ENCODE results near the gene ABCC11. TPM values are rescaled to one million over a fixed set of nuclear protein-coding genes. Genes with fewer than 3 reads are reported as not detected.
"Not testable (repeated sequence)": the region's sequence is repeated elsewhere in the genome, so short reads cannot be mapped to it uniquely, and the experiment has no call there.

The ABCC11 gene
- total RNA-seq, 1 donor from 2014 or later, result 0.41 TPM

DNA sequence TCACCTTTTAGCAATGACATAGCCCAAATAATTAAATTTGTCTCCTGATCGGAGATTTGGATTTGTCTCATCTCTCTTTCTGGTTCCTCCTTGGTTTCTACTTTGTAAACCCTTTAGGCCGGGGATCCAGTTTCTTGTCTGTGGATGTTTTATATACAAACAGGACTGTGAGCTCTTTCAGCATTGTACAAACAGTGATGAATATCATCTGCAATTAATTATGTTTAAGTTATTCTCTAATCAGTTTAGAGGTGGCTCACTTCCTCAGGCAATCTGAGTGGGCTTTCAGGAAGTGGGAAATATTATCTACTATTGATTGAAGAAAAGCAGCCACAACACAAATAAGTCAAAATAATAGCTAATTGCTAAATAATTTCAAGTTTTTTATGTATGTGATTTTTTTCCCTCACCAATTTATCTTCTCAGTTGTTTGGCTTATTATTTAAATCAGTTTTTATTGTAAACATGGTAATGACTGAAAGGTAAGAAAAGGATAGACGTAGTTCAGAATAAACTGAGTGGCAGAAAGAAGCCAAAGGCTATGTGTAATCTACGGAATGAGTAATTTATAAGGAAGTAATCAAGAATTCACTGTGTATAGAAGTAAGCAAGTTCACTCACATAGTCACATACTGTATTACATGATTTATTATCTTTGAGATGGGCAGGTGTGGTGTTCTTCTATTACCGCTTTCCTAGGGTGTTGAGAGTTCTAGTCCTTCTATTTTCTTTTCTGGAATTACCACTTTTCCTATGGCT, 3.4 kb upstream of the ABCC11 start:
- DNase-seq (ENCODE audit: low spot score in 2 of 2), result no peak
- no peak for FAIRE-seq

DNA sequence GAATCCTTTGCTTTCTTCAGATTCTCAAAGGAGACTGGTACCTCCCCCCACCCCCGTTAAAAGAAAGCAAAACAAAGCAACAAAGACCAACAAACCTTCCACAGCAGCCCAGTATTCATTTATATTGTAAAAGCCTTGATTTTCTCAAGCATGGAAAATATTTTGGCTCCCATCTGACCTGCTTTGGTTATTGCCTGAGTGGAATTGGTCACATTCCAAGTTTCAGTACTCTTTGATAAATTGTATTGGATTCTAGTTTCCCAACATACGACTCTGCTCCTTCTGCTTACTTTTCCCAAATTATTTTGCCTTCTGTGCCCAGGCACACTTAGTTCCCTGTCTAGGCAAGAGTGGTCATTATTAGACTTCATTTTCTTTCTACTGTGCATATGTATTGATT, 1.3 kb downstream of the ABCC11 start:
- no peak for FAIRE-seq
- no peak for DNase-seq (ENCODE audit: low spot score in 2 of 2)

DNA sequence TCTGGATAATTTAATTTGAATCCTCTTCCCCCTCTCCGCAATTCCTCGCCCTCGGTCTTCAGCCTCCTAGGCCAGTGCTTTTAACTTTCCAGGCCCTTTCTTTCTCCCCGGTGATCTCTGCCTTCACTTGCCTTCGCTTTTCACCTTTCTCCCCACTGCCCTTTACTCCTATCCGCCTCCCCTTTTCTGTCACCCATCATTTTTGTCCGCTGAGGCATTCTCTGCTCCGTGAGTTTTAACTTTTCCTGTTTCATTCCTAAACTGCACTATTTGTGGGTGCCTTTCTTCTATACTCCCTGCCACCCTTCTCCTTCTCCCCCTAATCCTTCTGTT, 2.5 kb downstream of the ABCC11 start:
- DNase-seq (ENCODE audit: low spot score in 2 of 2) (no peak), FAIRE-seq (no peak)

DNA sequence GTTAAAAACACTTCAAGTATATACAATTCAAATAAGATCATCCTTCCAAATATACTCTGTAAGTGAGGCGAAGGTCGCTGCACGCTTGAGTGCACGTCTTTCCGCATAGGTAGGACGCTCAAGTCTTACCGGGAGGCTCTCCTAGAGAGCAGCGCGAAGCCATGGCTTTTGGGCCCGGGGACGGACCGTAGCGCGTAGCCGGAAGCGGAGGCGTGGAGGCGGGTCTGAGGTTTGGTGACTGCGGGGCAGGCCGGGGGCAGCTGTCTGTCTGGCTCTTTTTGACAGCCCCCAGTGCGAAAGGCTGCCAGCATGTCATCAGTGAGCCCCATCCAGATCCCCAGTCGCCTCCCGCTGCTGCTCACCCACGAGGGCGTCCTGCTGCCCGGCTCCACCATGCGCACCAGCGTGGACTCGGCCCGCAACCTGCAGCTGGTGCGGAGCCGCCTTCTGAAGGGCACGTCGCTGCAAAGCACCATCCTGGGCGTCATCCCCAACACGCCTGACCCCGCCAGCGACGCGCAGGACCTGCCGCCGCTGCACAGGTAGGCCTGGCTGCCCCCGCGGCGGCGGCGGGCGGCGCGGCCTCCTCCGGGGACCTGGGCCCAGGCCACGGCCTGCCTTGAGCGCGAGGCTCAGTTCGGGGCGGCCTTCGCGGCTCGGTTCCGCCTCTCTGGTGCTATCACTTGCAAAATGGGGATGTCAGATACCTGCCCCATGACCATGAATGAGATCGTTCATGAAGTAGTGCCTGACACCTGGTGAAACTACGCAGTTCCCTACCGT, 3.1 kb downstream of the ABCC11 start, which contains the start of gene LONP2:
TSS of gene LONP2 (plus strand) at position 221 of the 783 bp plus-strand sequence. CDS start at position 310, 89 bp downstream.
- DNase-seq (ENCODE audit: low spot score in 2 of 2), result peak; percentile 86 to 89
- FAIRE-seq, result no peak

DNA sequence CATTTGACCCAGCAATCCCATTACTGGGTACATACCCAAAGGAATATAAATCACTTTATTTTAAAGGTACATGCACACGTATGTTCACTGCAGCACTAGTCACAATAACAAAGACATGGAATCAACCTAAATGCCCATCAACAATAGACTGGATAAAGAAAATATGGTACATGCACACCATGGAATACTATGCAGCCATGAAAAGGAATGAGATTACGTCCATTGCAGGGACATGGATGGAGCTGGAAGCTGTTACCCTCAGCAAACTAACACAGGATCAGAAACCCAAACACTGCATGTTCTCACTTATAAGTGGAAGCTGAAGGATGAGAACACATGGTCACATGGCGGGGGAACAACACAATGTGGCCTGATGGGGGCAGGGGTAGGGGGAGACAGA, 7.2 kb downstream of the ABCC11 start:
- not testable (repeated sequence) for DNase-seq (ENCODE audit: low spot score in 2 of 2); FAIRE-seq

DNA sequence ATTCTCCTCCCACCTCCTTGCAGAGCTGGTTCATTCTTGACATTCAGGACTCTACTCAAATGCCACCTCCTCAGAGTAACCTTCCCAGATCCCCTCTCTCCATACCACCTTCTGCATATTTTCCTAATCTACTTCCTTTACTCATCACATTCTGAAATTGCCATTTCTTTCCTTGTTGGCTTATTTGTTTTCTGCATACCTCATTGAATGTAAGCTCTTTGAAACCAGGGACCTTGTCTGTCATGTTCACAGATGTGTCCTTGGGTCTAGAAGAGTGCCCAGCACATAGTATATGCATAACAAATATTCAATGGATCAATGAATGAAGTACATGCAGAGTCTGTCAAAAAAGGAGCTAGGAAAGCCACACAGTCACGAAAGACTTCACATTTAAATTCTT, 11.1 kb downstream of the ABCC11 start:
- DNase-seq (ENCODE audit: low spot score in 2 of 2), result no peak
- FAIRE-seq, result no peak

DNA sequence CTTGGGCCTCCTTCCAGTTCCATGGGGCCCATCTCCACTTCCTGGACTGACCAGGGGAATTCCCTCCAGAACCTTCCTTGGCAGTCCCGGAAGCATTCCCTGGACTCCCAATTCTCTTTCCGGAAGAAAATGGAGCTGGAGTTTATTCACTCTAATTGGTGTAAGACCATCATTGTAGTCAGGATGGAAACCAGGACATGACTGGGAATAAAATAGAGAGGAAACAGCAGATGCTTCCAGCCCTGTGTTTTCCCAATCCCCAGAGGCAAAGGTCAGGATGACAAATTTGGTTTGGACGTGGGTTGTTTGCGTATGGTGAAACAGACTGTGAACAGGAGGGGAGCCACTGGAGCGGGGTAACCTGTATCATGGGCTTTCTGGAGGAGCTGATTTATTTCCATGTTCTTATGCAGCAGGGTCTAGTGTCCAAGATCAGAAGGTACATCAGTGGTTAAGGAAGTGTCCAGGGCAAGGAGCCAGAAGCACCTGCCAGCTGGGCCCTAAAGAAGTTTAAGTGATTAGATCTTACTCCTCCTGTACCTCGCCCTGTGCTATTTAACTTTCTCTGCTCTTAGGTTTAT, 11.7 kb downstream of the ABCC11 start:
- no peak for DNase-seq (ENCODE audit: low spot score in 2 of 2)
- no peak for FAIRE-seq

DNA sequence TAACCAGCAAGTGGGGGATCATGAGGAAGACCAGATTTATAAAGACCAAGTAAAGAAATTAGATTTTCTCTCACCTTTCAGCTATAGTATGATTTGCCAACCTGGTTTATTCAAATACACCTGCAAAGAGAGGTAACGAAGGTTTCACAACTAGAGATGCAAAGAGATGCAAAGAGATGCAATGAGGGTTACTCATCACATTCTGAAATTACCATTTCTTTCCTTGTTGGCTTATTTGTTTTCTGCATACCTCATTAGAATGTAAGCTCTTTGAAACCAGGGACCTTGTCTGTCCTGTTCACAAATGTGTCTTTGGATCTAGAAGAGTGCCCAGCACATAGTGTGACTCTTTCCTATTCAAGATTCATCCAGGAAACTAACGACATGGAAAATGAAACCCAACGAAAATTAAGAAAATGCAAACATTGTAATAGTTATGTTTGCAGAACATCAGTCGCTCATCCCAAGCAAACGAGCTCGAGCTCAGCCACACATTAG, 12.2 kb downstream of the ABCC11 start:
- DNase-seq (ENCODE audit: low spot score in 2 of 2), result no peak
- FAIRE-seq, result no peak

DNA sequence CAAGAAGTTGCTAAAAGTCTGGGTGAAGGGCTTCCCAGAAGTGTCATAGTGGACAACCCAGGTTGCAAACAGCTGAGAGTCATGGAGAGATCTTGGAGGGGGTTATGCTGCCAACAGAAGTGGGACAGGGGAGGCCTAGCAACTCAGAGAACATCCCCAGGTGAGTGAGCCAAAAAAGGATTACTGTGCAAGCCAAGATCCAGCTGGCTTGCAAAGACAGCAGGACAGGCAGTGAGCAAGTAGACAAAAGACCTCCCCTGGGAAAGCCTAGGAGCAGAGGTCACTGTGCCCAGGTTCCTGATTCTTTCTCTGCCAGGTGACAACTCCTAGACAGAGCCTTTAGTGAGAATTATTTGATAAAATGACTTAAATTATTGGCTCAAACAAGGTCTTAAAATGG, 12.7 kb downstream of the ABCC11 start:
- FAIRE-seq, result no peak
- no peak for DNase-seq (ENCODE audit: low spot score in 2 of 2)

DNA sequence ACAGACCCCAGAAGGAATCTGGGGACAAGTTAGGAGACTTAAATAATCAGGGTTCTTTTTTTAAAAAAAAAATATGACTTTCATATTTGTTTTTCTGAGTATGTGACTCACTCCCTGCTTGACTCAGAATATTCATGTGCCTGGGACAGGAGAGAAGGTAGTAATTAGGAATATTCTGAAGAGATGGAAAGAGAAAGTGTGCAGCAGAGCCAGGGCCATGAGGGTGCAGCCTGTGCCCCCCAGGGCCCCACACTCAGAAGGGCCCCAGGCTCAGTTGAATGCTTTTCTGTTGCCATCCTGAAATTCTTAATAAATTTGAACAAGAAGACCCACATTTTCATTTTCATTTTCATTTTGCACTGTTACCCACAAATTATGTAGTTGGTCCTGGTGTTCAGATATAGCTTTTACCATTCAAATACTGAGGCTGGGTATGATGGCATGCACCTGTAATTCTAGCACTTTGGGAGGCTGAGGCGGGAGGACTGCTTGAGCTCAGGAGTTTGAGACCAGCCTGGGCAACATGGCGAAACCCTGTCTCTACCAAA, 14.8 kb downstream of the ABCC11 start:
- DNase-seq (ENCODE audit: low spot score in 2 of 2), result no peak
- FAIRE-seq, result no peak

DNA sequence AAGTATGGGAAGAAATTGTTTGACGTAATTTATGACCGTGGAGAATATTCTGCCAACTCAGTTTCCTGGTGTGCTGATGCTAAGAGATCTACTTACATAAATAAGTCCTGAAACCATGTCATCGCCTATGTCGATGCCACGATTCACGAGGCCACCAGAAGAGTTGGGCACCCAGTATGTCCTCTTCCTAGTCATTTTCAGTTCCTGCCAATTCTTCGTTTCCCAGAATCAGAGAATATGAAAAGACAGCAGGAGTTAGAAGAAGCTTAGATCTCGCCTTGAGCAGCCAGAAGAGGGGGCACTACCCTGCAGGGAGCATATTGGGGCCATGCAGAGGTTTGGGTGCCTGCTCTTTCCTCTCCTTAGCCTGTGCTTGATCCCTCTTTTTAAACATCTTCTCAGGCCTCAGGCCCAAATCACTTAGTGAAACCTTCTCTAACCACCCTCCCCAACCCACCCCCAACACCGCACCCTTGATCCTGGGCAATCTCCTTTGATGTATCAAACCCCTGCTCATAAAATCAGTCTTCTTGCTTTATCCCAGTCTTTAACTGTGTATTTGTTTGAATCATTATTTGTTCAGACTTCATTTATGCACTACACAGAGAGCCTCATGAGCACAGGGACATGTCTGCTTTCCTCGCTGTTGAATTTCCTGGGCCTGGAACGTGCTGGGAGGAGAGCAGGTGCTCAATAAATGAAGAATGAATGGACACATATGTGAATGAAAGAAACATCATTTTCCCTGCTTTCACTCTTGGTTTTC, 15.4 kb downstream of the ABCC11 start:
- FAIRE-seq (no peak), DNase-seq (ENCODE audit: low spot score in 2 of 2) (no peak)

DNA sequence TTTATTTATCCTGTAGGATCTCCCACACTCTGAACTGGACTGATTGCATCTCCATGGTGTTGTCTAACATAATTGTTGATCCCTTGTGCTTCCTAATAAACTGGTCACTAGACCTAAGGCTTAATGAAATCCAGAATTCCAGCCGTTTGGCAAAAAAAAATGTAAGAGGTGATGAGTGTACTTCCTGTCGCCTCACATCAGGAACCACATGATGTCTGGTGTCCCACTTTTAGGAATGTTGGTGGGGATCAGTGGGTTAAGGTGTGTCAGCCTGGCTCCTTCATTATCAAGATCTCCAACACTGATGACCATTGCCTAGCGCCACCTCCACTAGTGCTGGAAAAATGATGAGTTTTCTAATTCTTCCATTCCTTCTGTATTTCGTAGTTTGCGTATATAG, 21.9 kb downstream of the ABCC11 start:
- FAIRE-seq (no peak), DNase-seq (ENCODE audit: low spot score in 2 of 2) (no peak)

DNA sequence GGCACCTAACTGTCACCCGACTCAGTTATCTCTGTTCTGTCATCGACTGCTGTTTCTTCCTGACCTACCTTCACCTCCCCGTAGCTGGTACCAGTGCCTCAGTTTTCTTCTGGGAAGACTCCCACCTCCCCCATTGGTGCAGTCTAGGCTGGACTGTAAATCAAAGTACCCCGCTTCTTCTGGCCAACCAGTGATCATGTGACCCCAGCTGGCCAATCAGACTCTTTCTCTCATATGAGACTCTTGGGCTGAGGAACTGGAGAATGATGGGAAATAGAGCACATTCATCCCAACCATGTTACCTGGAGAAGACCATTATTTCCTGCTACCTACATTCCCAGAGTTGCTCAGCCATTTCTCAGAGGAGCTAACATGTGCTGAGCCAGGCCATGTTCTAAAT, 23.8 kb downstream of the ABCC11 start:
- FAIRE-seq (no peak), DNase-seq (ENCODE audit: low spot score in 2 of 2) (no peak)

DNA sequence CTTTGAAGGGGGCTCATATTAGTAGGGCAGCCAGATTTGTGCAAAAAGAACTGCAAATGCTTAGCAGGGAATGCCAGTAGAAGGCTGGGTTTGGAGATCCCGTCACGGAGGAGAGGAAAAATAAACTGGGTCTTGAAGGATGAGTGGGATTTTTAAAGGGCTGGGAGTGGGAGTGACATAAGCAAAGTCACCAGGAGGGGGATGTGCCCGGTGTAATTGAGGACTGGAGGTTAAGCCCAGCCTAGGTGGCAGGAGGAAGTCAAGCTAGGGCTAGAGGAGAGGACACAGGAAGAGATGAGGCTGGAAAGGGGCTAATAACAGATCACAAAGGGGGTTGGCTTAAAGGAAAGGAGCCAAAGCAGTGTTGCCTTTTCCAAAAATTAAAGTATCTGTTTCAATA, 26.4 kb downstream of the ABCC11 start:
- no peak for FAIRE-seq
- no peak for DNase-seq (ENCODE audit: low spot score in 2 of 2)

DNA sequence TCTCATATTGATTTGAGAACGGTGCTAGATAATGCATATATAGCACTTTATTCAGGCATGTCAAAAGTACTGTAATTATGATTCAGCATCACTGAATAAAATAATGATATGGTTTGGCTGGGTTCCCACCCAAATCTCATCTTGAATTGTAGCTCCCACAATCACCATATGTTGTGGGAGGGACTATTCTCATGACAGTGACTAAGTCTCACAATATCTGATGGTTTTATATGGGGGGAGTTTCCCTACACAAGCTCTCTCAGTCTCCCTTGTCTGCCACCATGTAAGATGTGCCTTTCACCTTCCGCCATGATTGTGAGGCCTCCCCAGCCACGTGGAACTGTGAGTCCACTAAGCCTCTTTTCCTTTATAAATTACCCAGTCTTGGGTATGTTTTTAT, 28.9 kb downstream of the ABCC11 start:
- no peak for FAIRE-seq
- DNase-seq (ENCODE audit: low spot score in 2 of 2), result no peak

DNA sequence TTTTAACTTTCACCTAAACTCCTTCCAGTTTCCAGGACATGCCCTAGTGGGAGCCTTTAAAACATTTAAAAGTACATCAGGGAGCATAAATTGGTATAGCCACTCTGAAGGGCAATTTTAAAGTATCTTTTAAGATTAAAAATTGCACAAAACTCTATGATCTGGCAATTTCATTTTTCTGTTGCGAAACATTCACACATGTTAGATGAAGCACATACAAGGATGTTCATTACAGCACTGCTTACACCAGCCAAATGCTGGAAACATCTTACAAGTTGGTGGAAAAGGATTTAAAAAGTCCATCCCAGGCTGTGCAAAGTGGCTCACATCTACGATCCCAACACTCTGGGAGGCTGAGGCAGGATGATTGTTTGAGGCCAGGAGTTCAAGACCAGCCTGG, 29.6 kb downstream of the ABCC11 start:
- FAIRE-seq, result no peak
- no peak for DNase-seq (ENCODE audit: low spot score in 2 of 2)

DNA sequence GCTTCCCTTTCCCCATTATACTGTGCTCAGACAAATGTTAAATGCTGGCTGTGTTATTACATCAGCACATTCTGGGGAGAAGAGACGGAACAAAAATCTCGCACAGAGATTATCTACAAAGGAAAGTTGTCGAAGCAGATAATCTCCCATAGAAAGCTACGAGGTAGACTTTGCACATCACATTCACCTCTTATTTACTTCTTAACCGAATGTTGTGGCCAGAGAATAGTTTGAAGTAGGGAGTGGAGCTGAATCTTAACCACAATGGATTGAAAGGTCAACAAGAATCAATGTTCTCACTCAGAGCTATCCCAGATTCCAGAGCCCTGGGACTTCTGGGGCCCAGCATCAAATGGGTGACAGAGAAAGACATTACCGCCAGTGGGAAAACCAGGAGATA, 31.6 kb downstream of the ABCC11 start:
- FAIRE-seq (no peak), DNase-seq (ENCODE audit: low spot score in 2 of 2) (no peak)

DNA sequence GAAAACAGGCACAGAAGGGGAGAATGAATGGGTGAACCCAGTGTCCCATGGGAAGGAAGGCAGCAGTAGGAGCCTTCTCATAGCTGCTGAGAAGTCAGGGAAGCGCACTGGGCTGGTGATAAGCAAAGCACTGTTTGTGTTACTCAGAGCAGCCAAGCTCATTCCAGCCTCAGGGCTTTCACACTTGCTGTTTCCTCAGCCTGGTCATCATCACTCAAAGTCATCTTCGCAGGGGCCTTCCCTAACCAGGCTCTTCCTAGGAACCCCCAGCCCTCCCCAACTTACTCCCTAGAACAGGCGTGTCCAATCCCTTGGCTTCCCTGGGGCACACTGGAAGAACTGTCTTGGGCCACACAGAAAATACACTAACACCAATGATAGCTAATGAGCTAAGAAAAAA, 35.3 kb downstream of the ABCC11 start:
- FAIRE-seq, result no peak
- no peak for DNase-seq (ENCODE audit: low spot score in 2 of 2)

DNA sequence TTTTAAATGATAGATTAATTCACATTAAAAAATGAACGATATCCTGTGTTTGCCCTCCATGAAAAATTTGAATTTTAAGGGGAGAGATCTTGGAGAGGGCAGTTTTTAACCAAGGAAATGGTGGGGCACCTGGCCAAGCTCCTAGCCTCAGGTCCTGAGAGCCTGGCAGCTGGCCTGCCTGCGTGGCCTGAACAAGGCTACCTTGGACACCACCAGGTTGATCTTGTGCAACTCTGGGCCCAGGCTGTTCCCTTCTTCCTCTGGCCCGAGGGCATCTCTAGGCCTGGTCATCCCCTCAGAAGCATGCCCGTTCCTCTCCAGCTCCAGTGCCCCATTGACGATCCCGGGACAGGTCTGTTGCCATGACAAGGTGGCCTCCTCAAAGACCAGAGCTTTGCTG, 36.6 kb downstream of the ABCC11 start:
- FAIRE-seq, result no peak

DNA sequence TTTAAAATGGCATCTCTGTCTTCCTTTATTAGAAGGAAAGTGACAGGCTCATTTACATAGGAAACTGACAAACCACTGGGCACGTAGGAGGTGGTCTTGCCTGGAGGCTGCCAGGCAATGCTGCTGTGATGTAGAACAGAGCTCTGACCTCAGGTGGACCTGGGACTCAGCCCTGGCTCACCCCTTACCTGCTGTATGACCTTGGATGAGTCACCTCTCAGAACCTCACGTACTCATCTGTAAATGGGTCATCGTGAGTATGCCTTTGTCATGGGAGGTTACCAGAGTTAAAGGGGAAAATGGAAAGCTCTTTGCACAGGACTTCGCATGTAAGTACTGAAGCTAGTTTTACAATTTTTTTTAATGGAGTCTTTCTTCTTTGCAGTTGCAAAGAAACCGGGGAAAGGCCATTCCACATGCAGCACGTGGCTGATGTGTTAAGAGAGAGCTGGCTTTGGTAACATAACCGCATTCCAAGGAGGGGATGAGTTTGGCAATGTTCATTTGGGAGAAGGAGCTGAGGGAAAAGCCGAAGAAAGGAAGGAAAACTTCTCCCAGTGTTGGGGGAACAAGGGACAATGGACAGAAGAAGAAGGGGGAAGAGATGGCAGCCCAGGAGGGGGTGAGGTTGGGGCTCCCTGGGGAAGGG, 40.6 kb downstream of the ABCC11 start:
- FAIRE-seq, result no peak

More for the DNA sequence above, 36.6 kb downstream of the ABCC11 start:
- DNase-seq (ENCODE audit: low spot score in 2 of 2), result no peak

More for the DNA sequence above, 40.6 kb downstream of the ABCC11 start:
- DNase-seq (ENCODE audit: low spot score in 2 of 2), result no peak

All from frontal cortex (tissue), 4 donors.